ENCODE data around the gene PTPRE.
"Not testable (repeated sequence)": the region's sequence is repeated elsewhere in the genome, so short reads cannot be mapped to it uniquely, and the experiment has no call there.

PTPRE gene

DNA sequence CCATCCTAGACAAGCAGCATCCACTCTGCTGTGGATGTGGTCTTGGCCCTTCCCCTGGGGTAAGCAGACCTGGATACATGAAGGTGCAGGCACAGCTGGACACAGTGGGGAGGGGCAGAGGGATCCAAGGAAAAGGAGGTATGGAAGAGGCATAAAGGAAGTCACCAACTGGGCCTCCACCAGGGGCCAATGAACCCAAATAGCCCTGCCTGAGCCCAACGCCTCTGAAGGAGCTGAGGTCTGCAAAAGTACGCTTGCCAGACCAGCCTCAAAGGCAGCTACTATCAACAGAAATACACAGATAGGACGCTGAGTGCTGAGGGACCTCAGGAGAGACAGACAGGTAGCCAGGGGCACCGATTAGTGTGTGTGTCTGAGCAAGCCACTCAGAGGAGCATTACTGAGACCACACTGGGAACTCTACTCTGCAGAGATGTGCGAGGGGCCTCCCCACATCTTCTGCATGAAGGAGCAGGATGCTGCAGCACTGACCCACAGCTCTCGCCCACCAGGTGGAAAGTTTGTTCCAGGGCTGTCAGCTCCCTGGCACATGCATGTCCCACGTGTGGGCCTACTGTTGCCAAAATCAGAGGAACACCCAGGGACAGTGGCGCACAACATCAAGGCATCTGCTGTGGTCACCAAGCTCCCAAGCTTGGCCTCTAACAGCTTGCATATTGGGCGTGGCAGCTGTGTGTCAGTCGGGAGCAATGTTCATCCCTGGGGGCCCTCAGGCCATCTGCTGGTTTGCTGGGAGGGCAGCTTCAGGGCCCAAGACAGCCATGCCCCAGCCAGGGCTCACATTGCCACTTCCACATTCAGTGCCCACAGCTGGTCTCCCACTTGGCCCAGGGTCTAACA lies 179.3 kb downstream of the PTPRE start:
- no peaks in the 10 kb centered on the region for H3K4me1 ChIP-seq (ENCODE audit: control insufficient read depth in 2 of 2, insufficient read depth in 2 of 2, low read length in 2 of 2)
- H3K4me3 ChIP-seq (ENCODE audit: low read length in 2 of 2) = no peak overlapping the region
- no peak overlapping the region for H3K9ac ChIP-seq (ENCODE audit: low read depth in 1 of 2, low read length in 2 of 2)
- H3K27me3 ChIP-seq (ENCODE audit: control insufficient read depth in 2 of 2, insufficient read depth in 2 of 2, low read length in 2 of 2) = peaks cover 0 to 2% of the 10 kb centered on the region in 2 donors
- H3K9me3 ChIP-seq (ENCODE audit: control insufficient read depth in 2 of 2, low read length in 2 of 2) = no peaks in the 10 kb centered on the region
- H3K36me3 ChIP-seq (ENCODE audit: control insufficient read depth in 2 of 2, insufficient read depth in 2 of 2, low read length in 2 of 2) = peaks cover 0 to 13% of the 10 kb centered on the region in 2 donors
- no peak overlapping the region for H3K27ac ChIP-seq (ENCODE audit: low read depth in 2 of 2, low read length in 2 of 2)

DNA sequence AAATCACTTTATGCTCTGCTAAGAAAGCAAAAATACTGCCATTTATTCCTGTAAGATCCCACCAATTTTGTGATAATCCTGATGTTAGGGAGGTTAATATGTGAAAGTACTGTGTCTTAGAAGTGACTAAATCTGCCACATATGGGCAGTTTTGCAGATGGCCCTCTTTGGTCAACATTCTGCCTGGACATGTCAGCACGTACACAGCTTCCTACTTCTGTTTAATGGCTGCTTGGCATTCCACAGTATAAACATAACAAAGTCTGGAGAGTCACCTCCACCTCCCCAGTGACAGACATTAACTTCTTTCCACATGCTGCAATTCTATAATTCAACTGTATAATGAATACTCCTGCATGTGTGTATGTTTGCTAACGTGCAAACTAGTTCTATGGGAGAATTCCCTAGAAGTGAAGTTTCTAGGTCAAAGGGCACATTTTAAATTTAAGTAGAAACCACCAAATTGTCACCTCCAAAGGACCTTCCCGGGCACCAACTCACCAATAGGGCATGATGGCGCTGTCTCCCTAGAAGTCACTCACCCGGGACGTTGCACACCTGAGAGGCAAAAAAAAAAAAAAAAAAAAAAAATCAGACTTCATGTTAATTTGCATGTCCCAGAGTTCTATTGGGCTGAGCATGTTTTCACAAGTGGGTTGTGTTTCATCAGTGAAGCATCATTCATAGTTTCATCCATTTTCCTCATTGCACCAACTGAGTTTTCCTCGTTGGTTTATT lies 180.4 kb downstream of the PTPRE start:
- Histone ChIP-seq H3K27ac (ENCODE audit: low read depth in 2 of 2, low read length in 2 of 2) (no peak overlapping the region), H3K9ac (ENCODE audit: low read depth in 1 of 2, low read length in 2 of 2) (no peak overlapping the region), H3K27me3 (ENCODE audit: control insufficient read depth in 2 of 2, insufficient read depth in 2 of 2, low read length in 2 of 2) (peaks cover 0 to 2% of the 10 kb centered on the region in 2 donors), H3K9me3 (ENCODE audit: control insufficient read depth in 2 of 2, low read length in 2 of 2) (no peaks in the 10 kb centered on the region), H3K36me3 (ENCODE audit: control insufficient read depth in 2 of 2, insufficient read depth in 2 of 2, low read length in 2 of 2) (peaks cover 0 to 10% of the 10 kb centered on the region in 2 donors), H3K4me1 (ENCODE audit: control insufficient read depth in 2 of 2, insufficient read depth in 2 of 2, low read length in 2 of 2) (no peaks in the 10 kb centered on the region), H3K4me3 (ENCODE audit: low read length in 2 of 2) (no peak overlapping the region)

DNA sequence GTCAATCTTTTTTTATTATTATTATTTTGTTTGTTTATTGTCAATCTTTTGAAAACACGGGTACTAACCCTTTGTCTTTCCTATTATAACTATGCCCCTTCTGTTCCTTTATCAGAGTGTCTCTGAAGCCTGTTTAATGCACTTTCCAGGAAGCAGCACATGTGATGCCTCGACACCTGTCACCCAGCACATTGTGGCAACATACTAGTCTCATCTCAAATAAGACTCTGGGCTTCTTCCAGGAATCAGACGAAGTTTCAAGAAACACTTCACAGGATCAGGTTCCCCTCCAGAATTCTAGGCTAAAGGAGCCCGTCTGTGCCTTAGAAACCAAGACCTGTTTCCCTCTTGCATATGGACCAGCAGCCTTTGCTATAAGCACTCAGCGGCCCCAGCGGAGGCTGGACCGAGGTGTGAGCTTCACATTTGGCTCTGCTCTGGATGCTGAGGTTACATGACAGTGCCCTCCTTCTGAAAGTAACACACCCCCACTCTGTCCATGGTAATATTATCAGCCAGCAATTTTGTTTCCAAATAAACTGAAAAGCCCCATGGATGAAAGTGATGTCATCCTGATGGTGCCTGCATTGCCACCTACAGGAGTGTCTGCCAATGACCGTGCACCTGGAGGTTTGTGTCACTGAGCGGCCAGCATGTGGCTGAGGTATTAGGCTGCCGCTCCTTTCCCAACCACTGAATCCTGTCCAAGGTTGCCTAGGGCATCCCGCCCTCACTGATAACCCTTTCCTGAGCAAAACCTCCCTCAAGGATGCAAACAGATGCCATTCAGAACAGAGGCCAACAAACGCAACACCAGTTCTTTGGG lies 181.2 kb downstream of the PTPRE start:
- H3K9ac ChIP-seq (ENCODE audit: low read depth in 1 of 2, low read length in 2 of 2) = no peak overlapping the region
- no peak overlapping the region for H3K27ac ChIP-seq (ENCODE audit: low read depth in 2 of 2, low read length in 2 of 2)
- H3K4me1 ChIP-seq (ENCODE audit: control insufficient read depth in 2 of 2, insufficient read depth in 2 of 2, low read length in 2 of 2) = no peaks in the 10 kb centered on the region
- no peak overlapping the region for H3K4me3 ChIP-seq (ENCODE audit: low read length in 2 of 2)
- H3K36me3 ChIP-seq (ENCODE audit: control insufficient read depth in 2 of 2, insufficient read depth in 2 of 2, low read length in 2 of 2) = peaks cover 0 to 10% of the 10 kb centered on the region in 2 donors
- no peaks in the 10 kb centered on the region for H3K9me3 ChIP-seq (ENCODE audit: control insufficient read depth in 2 of 2, low read length in 2 of 2)
- H3K27me3 ChIP-seq (ENCODE audit: control insufficient read depth in 2 of 2, insufficient read depth in 2 of 2, low read length in 2 of 2) = peaks cover 0 to 2% of the 10 kb centered on the region in 2 donors

DNA sequence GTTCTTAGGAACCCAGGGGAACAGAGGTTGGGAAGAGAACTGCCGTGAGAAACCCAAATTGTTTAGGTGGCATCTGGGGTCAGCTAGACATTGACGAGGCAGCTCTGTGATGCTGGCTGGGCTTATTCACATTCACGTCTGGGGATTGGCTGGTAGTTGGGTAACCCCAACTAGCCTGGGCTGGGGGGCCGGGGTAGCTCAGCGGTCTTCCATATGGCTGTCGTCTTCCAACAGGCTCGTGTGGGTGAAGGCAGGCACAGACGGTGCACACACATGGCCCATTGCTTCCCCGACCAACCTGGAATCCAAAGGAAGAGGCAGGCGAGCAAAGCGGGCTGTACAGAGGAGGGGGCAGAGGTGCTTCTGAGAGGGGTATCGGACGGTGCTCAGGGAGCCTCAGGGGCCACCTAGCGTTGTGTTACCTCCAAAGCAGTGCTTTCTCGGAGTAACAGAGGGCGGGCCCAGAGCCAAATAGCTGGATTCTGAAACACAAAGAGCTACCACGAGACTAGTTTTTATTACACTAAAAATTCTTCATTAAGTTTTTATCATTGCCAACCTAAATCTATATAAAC lies 184.8 kb downstream of the PTPRE start:
- Histone ChIP-seq H3K4me1 (ENCODE audit: control insufficient read depth in 2 of 2, insufficient read depth in 2 of 2, low read length in 2 of 2) (no peaks in the 10 kb centered on the region), H3K27ac (ENCODE audit: low read depth in 2 of 2, low read length in 2 of 2) (no peak overlapping the region), H3K36me3 (ENCODE audit: control insufficient read depth in 2 of 2, insufficient read depth in 2 of 2, low read length in 2 of 2) (no peaks in the 10 kb centered on the region), H3K4me3 (ENCODE audit: low read length in 2 of 2) (no peak overlapping the region), H3K9me3 (ENCODE audit: control insufficient read depth in 2 of 2, low read length in 2 of 2) (no peaks in the 10 kb centered on the region), H3K9ac (ENCODE audit: low read depth in 1 of 2, low read length in 2 of 2) (no peak overlapping the region), H3K27me3 (ENCODE audit: control insufficient read depth in 2 of 2, insufficient read depth in 2 of 2, low read length in 2 of 2) (peaks cover 0 to 2% of the 10 kb centered on the region in 2 donors)

DNA sequence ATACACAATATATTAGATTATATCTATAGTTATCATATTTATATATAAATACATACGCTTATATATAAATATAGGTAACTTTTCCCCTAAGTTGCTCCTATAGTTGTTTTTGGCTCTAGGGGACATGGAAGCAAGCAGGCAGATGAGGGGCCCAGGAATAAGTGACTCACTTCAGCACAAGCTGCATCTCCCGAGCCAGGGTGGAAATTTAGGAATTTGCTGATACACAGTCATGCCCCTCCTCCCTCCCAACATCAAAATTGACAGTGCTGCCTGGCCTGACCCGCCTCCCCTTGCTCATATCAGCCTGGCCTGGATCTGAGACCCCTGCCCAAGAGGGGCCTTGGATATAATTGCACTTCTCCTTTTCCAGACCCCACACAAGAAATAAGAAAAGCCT lies 185.6 kb downstream of the PTPRE start:
- no peaks in the 10 kb centered on the region for H3K9me3 ChIP-seq (ENCODE audit: control insufficient read depth in 2 of 2, low read length in 2 of 2)
- H3K27me3 ChIP-seq (ENCODE audit: control insufficient read depth in 2 of 2, insufficient read depth in 2 of 2, low read length in 2 of 2) = peaks cover 0 to 2% of the 10 kb centered on the region in 2 donors
- no peak overlapping the region for H3K9ac ChIP-seq (ENCODE audit: low read depth in 1 of 2, low read length in 2 of 2)
- H3K36me3 ChIP-seq (ENCODE audit: control insufficient read depth in 2 of 2, insufficient read depth in 2 of 2, low read length in 2 of 2) = no peaks in the 10 kb centered on the region
- no peak overlapping the region for H3K27ac ChIP-seq (ENCODE audit: low read depth in 2 of 2, low read length in 2 of 2)
- H3K4me3 ChIP-seq (ENCODE audit: low read length in 2 of 2) = no peak overlapping the region
- H3K4me1 ChIP-seq (ENCODE audit: control insufficient read depth in 2 of 2, insufficient read depth in 2 of 2, low read length in 2 of 2) = no peaks in the 10 kb centered on the region

DNA sequence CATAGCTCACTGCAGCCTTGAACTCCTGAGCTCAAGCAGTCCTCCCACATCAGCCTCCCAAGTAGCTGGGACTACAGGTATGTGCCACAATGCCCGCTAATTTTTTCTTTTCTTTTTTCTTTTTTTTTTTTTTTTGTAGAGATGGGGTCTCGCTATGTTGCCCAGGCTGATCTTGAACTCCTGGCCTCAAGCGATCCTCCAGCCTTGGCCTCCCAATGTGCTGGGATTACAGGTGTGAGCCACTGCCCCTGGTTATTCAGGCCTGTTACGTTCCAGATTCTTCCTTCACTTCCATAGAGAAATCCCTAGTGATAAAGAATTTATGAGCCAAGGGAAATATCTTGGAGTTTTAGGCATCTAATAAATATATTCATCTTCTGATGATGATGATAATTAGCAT lies 187.7 kb downstream of the PTPRE start:
- H3K27me3 ChIP-seq (ENCODE audit: control insufficient read depth in 2 of 2, insufficient read depth in 2 of 2, low read length in 2 of 2); H3K9me3 ChIP-seq (ENCODE audit: control insufficient read depth in 2 of 2, low read length in 2 of 2); H3K4me3 ChIP-seq (ENCODE audit: low read length in 2 of 2); H3K36me3 ChIP-seq (ENCODE audit: control insufficient read depth in 2 of 2, insufficient read depth in 2 of 2, low read length in 2 of 2); H3K4me1 ChIP-seq (ENCODE audit: control insufficient read depth in 2 of 2, insufficient read depth in 2 of 2, low read length in 2 of 2); H3K27ac ChIP-seq (ENCODE audit: low read depth in 2 of 2, low read length in 2 of 2); H3K9ac ChIP-seq (ENCODE audit: low read depth in 1 of 2, low read length in 2 of 2): not testable (repeated sequence)

DNA sequence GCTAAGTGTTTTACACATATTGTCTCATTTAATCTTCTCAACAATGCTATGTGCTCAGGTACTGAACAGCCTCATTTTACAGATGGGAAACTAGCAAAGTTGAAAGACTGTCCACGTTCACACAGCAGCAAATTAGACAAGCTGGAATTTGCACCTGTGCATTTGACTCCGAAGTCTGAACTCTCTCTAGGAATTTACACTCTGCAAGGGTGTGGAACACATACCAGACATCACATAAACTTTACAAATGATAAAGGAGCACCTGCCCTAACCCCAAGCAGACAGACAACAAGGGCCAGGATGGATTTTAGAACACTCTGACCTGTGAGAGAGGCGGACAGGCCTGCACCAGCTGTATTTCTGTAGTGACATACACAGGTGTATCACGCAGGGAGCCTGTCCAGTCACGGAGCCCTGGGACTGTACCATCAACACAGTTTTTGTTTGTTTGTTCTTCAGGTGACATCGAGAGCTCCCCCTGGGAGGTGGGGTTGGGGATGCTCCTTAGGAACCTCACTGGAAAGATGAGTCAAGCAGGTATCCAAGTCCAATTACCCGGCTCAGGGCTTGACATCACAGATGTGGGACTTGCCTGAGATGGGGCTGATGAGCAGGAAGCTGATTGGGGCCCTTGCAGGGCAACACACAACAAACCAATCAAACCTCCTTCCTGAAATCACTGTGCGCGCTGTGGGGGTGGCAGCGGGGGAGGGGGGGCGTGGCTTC lies 188.3 kb downstream of the PTPRE start:
- H3K4me1 ChIP-seq (ENCODE audit: control insufficient read depth in 2 of 2, insufficient read depth in 2 of 2, low read length in 2 of 2) = no peaks in the 10 kb centered on the region
- H3K27me3 ChIP-seq (ENCODE audit: control insufficient read depth in 2 of 2, insufficient read depth in 2 of 2, low read length in 2 of 2) = no peaks in the 10 kb centered on the region
- H3K36me3 ChIP-seq (ENCODE audit: control insufficient read depth in 2 of 2, insufficient read depth in 2 of 2, low read length in 2 of 2) = peaks cover 0 to 3% of the 10 kb centered on the region in 2 donors
- no peak overlapping the region for H3K4me3 ChIP-seq (ENCODE audit: low read length in 2 of 2)
- no peaks in the 10 kb centered on the region for H3K9me3 ChIP-seq (ENCODE audit: control insufficient read depth in 2 of 2, low read length in 2 of 2)
- H3K27ac ChIP-seq (ENCODE audit: low read depth in 2 of 2, low read length in 2 of 2) = no peak overlapping the region
- H3K9ac ChIP-seq (ENCODE audit: low read depth in 1 of 2, low read length in 2 of 2) = no peak overlapping the region

DNA sequence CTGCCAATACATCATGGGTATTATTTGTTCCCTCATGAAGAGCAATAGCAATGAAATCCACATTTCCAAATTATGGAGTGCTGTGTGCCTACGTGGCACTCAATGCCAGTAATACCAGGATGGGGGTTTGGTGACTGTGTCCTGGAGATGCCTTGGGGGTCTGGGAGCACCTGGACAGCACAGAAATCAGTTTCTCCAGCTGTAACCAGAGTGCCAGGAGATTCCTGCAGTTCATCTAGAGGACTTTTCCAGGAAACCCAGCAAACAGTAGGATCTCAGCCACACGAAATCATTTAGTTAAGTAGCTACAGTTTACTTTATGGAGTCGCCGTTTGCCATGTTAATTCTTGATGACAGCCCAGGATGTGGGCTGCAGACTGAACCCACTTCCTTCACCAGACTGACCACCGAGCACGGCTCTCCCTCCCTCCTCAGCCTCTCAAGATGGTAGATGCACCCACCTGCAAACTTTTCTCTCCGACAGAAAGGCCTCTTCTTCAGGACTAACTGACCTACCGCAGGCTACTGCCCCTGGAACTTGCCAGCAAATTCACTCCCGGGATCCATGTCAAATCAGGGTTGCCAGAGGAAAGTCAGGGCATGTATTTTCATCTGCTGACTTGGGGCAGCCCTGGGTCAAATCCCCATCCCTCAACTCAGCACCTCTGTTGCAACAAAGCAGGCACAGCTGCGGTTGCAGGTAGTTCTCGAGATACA lies 189.0 kb downstream of the PTPRE start:
- Histone ChIP-seq H3K4me1 (ENCODE audit: control insufficient read depth in 2 of 2, insufficient read depth in 2 of 2, low read length in 2 of 2) (no peaks in the 10 kb centered on the region), H3K36me3 (ENCODE audit: control insufficient read depth in 2 of 2, insufficient read depth in 2 of 2, low read length in 2 of 2) (peaks cover 0 to 7% of the 10 kb centered on the region in 2 donors), H3K9ac (ENCODE audit: low read depth in 1 of 2, low read length in 2 of 2) (no peak overlapping the region), H3K27ac (ENCODE audit: low read depth in 2 of 2, low read length in 2 of 2) (no peak overlapping the region), H3K27me3 (ENCODE audit: control insufficient read depth in 2 of 2, insufficient read depth in 2 of 2, low read length in 2 of 2) (no peaks in the 10 kb centered on the region), H3K9me3 (ENCODE audit: control insufficient read depth in 2 of 2, low read length in 2 of 2) (no peaks in the 10 kb centered on the region), H3K4me3 (ENCODE audit: low read length in 2 of 2) (peak overlapping the region in 1 of 2 donors; percentile 31)
